CD4-positive, alpha-beta T cell treated with Interleukin-4 for 1 hour (primary cell): ENCODE data around the gene PLEKHN1.
A peak's percentile ranks its signal among the peaks of the same experiment; 100 is the strongest.
"Not testable (repeated sequence)": the region's sequence is repeated elsewhere in the genome, so short reads cannot be mapped to it uniquely, and the experiment has no call there.

Experiments used
- DNase-seq, 2 donors: peaks; one replicate each; pipeline ENCODE4 v3.0.0-alpha.2; 2020 to 2022

PLEKHN1 gene

GRCh38 chr1:942864-943533 lies 23.3 kb upstream of the PLEKHN1 start:
- no peak for DNase-seq

DNA sequence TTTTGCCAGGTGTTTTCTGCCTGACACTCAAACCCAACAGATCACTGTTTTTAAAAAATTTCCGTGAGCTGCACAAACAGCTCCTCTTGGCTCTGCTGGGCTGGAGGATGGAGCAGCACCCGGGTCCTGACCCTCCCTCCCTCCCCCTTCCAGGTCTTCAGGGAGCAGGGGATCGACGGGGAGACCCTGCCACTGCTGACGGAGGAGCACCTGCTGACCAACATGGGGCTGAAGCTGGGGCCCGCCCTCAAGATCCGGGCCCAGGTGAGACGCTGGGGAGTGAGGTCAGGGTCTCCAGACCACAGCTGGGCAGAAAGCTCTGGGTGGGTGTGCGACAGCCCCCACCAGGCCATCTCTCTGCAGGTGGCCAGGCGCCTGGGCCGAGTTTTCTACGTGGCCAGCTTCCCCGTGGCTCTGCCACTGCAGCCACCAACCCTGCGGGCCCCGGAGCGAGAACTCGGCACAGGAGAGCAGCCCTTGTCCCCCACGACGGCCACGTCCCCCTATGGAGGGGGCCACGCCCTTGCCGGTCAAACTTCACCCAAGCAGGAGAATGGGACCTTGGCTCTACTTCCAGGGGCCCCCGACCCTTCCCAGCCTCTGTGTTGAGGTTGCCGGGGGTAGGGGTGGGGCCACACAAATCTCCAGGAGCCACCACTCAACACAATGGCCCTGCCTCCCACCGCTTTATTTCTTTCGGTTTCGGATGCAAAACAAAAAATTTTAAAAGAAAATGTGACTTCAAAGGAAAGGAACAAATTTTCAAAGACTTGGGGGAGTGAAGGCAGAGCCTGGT lies 22.5 kb upstream of the PLEKHN1 start:
- no peak for DNase-seq

GRCh38 chr1:944341-945325 lies 21.6 kb upstream of the PLEKHN1 start:
- DNase-seq: no peak

DNA sequence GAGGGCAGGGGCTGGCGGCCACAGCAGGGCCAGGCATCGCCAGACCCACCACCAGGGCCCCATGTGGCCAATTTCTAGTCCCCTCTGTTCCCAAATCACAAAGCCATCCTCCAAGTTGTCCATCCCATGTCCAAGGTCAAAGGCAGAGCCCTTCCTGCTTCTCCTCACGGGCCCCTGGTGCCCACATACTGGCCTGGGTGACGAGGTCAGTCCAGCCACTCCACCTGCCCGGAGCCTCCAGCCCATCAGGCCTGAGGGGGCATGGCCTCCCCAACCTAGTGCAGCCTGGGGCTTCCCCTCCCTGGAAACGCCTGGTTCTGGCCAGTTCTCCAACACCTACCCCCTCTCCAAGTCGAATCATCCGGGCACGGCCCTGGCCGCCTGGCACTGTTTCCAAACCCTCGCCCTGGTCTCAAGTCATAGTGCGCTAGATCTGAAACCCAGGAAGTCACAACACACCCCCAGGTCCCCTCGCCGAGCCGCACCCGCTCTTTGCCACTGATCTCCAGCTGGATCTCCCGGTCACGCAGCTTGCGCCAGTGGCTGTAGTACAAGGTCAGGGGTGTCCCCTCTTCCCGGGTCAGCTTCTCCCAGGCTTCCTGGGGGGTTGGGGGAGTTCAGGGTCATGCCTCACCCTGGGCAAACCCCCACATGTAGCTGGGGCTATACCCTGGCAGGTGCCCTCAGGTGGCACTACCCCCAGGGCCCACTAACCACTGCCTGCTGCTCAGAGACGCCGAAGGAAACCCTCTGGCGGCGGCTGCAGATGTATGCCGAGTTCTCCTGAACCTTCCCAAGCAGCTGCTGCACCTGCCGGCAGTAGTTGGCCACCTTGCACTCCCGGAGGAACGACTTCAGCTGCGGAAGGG lies 20.4 kb upstream of the PLEKHN1 start:
- no peak for DNase-seq

GRCh38 chr1:946811-947210 lies 19.5 kb upstream of the PLEKHN1 start:
- not testable (repeated sequence) for DNase-seq

DNA sequence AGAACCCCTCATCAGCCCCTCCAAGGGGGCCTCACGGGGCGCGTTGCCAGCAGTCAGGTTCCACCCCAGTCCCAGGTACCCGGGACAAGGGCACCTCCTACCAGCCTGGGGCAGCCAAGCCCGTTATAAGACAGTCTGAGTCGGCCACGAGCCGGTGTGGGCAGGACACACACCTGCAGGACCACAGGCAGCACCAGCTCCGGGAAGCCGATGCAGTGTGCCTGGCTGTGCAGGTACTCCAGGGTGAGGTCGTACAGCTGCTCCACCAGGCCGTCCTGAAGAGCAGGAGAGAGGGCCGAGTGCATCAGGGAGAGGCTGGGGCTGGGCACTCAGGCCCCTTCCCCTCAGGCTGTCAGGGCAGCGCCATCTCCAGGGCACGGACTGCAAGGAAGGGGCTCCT lies 18.3 kb upstream of the PLEKHN1 start:
- no peak for DNase-seq

GRCh38 chr1:950268-950667 lies 16.0 kb upstream of the PLEKHN1 start:
- DNase-seq: no peak

GRCh38 chr1:950881-951280 lies 15.4 kb upstream of the PLEKHN1 start:
- no peak for DNase-seq

DNA sequence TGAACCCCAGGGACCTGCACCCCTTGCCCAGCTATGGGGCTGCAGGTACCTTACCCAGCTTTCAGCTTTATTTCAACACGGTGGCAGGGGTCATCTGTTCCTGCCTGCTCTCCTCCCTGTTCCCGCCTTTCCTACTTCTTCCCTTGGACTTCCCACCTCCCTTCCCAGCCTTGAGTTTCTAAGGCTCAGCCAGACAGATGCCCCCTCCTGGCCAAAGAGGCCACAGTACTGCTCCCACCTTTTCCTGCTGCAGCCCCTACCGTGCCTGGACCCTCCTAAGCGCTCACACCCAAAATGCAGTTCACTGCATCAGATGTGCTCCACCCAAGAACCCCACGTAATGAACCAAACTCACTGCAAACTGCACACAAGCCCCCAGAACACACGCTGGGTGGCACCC lies 14.9 kb upstream of the PLEKHN1 start:
- DNase-seq: no peak

- no peak for DNase-seq
Observed at GRCh38 chr1:952201-952600, 14.1 kb upstream of the PLEKHN1 start.

DNA sequence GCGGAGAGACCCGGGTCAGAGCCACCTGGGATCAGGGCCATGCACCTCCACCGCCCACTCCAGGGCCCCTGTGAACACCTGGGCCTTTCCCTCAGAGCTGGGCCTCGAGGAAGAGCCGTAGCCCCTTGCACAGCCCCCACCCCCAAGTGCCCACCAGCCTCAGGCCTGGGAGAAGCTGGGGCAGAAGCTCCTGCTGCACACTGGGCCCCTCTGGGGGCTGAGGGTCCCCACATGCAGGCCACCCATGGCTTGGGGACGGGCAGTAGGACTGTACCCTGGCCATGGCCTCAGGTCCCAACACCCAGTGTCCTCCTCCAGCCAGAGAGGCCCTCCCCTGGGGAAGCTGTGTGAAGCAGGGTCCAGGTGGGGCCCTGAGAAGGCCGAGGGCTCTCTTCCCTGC lies 13.7 kb upstream of the PLEKHN1 start:
- no peak for DNase-seq

DNA sequence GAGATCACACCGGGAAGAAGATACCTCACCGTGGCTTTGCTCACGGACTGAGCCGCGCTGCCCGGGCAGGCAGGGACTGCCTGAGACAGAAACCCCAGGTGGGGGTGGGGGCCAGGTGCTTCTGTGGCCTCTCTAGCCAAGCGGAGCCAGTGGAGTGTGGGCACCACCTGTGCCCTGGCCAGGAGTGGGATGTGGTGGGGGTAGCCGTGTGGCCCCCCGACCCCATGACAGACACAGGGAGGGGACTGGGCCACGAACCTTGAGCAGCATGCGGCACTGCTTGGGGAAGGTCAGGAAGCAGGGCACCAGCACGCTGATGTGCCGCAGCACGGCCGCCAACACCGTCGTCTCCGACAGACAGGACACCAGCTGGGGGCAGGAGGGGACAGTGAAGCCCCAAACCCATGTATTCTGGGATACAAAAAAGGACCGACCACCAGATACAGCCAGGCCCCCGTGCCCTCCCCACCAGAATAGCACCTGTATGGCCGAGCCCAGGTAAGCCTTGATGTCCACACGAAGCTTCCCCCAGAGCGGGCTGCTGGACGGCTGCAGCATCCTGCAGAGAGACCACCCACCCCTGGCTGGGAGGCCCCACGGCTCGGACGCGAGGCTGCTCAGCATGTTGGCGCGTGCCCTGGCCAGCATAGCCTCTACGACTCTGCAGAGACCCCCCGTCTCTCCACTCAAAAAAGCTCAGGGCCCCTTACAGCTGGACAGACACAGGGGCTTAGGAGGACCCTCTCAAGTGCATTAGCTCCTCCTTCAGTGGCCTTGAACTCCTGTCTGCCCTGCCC lies 12.6 kb upstream of the PLEKHN1 start:
- no peak for DNase-seq

- no peak for DNase-seq
Observed at GRCh38 chr1:954927-955326, 11.4 kb upstream of the PLEKHN1 start.

- no peak for DNase-seq
Observed at GRCh38 chr1:955474-955873, 10.8 kb upstream of the PLEKHN1 start.

DNA sequence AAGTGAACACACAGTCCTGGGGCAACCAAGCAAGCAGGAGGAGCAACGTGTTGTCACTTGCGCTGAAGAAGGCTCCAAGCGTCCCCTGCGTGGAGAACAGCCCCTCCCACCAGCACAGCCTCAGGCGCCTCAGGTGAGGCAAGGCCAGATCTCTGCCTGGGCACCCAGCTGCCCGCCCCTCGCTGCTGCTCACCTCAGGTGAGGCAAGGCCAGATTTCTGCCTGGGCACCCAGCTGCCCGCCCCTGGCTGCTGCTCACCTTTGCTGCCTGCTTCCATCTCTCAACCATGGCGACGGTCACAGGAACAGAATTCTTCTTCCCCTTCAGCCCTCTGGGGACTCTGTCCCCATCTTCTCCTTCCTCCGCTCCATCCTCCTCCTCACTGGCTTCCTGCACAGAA lies 9.6 kb upstream of the PLEKHN1 start:
- DNase-seq: no peak

- DNase-seq: peak; percentile 96 to 98
Observed at GRCh38 chr1:958823-959730, 7.2 kb upstream of the PLEKHN1 start, which contains the start of gene NOC2L. Gene NOC2L, minus strand, starts transcription at chr1:959256. Its CDS starts 16 bp downstream, at chr1:959240.

- DNase-seq: no peak
Observed at GRCh38 chr1:959731-960362, 6.4 kb upstream of the PLEKHN1 start.

DNA sequence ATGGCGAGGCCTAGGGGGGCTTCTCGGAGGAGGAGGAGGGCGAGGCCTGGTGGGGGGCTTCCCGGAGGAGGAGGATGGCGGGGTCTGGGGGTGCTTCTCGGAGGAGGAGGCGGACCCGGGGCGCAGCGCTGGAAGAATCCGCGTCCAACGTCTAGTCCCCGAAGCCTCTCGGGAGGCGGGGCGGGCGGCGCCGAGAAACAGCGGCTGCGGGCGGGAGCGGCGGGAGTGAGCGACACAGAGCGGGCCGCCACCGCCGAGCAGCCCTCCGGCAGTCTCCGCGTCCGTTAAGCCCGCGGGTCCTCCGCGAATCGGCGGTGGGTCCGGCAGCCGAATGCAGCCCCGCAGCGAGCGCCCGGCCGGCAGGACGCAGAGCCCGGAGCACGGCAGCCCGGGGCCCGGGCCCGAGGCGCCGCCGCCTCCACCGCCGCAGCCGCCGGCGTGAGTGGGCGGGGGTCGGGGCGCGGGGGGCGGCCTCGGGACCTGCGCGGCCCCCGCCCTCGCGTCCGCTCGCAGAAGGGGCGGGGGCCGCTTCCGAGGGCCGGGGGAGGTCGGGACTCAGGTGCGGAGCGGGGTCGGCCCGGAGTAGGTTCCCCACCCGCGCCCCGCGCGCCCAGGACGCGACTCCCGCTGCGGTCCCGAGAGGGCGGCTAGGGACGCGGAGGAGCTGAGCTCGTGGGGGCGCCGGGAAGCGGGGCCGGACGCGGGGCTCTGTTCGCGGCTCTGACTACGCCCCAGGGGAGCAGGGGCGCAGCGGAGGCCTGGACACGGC lies 5.7 kb upstream of the PLEKHN1 start, which contains the start of gene KLHL17:
KLHL17 (plus strand) TSS at position 222 of the 769 bp plus-strand sequence; CDS start at position 332, 110 bp downstream.
- DNase-seq: peak; percentile 71 to 80
